NCI-H2107 treated with DMSO at 0.1 percent for 48 hours (cell line): ENCODE measurements around the gene KLRG1.

ENCODE experiments used
- DNase-seq: peaks from one replicate; lab custom pipeline; 2025; ENCODE audit not compliant: unreplicated experiment; lab: John Stamatoyannopoulos, UW

The KLRG1 gene

DNA sequence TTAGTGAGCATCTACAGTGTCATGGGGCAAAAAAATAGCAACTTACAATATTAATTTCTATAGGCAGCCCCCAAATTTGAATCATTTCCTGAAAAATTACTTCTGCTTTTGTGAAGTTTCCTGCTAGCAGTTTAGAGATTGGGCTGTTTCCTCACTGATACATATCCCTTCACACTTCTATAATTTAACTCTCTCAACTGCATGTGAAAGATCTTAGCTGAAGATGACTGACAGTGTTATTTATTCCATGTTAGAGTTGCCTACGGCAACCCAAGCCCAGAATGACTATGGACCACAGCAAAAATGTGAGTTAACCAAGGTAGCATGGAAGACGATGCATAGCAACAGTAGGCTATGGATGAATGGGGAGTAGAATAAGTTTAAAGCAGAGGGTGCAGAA, at the start of gene KLRG1:
Gene KLRG1 (plus strand): TSS at position 134 of the 400 bp plus-strand sequence. CDS start 90 bp downstream, at position 224.
- DNase-seq = no peak

DNA sequence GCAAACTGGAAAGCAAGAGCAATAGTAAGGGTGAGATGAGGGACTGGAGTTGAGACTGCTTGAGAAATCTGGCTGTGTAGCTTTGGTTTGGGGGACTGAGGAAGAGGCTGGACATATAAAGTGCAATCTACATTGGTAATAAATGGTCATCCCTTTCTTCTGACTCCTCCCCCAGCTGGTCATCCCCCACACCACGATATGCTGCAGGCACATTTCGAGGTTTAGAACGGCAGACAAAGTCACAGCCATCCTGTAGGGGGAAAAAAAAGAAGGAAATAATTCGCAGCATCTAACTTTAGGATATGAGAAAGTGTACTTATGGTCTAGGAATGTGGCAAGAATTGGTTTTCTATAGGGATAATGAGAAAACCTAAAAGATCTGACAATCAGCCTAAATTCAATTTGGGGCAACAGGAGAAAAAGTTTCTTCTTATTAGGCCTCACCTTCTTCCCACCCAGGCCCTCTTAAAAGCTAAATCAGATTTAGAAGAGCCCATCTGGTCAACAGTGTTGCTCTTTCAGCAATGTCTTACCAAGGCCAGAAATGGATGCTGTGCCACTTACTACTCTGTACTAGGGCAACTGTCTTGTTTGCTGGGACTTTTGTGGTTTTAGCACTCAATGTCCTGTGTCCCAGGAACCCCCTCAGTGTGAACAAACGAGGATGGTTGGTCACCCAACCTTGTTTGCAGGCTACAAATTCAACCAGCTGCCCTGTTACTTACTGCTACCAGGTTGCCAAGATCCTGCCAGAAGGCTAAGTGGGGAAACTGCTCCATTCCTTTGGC, 47.5 kb upstream of the KLRG1 start:
- DNase-seq = no peak

GRCh38 chr12:8943565-8944186, 45.7 kb upstream of the KLRG1 start:
- no peak for DNase-seq

GRCh38 chr12:8946733-8947132, 42.6 kb upstream of the KLRG1 start:
- no peak for DNase-seq

GRCh38 chr12:8947737-8948136, 41.6 kb upstream of the KLRG1 start:
- no peak for DNase-seq

DNA sequence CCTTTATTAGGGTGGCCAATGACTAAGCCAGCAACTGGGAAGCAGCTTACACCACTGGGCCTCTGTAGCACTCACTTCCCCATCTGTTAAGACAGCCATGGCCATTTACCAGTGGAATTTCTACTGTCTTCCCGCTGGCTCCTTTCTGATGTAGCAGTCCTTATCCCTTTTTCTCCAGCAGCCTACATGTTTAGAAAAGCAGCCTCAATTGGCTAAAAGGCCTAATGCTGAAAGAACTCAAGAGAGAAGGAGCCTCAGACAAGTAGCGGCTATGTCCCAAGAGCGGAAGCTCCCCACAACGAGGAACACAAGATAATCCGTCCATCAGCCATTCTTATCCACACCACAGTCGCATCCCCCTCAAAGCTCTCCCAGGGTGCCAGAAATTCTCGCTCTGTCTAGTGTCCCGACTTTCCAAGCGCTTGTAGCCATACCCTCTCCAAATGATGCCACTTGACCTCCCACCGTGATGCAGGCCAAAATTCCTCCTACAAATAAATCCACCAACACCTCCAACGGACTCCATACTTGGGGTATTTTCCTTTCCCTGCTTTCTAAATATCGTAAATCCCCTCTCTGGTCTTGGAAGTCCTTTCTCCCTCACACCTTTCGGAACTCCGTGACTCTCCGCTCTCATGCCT, 40.5 kb upstream of the KLRG1 start:
- DNase-seq = no peak

- DNase-seq = peak; percentile 96
Observed at GRCh38 chr12:8949342-8950220, 39.8 kb upstream of the KLRG1 start, which contains the start of gene M6PR. Gene M6PR, minus strand, starts transcription at chr12:8949645. Its CDS starts 3,241 bp downstream, at chr12:8946404.

GRCh38 chr12:8950221-8950527, 39.2 kb upstream of the KLRG1 start:
- DNase-seq = no peak

GRCh38 chr12:8950702-8951478, 38.5 kb upstream of the KLRG1 start:
- no peak for DNase-seq

DNA sequence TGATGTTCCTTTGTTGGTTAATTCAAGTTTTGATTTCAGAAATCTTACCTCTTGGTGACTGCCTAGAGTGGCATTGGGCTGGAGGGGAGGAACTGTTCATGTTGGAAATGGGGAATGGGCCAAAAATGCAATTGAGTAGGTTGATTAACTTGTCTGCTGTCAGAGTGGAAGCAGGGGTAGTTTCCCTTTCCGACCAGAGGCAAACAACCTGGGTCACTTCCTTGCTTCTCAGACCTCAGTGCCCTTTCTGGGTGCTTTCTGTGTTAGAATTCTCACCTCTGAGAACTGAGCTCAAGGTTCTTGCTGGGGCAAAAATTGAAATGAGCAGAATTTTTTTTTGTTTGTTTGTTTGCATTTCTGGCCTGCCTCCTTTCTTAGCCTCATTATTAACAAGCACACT, 37.6 kb upstream of the KLRG1 start:
- no peak for DNase-seq

DNA sequence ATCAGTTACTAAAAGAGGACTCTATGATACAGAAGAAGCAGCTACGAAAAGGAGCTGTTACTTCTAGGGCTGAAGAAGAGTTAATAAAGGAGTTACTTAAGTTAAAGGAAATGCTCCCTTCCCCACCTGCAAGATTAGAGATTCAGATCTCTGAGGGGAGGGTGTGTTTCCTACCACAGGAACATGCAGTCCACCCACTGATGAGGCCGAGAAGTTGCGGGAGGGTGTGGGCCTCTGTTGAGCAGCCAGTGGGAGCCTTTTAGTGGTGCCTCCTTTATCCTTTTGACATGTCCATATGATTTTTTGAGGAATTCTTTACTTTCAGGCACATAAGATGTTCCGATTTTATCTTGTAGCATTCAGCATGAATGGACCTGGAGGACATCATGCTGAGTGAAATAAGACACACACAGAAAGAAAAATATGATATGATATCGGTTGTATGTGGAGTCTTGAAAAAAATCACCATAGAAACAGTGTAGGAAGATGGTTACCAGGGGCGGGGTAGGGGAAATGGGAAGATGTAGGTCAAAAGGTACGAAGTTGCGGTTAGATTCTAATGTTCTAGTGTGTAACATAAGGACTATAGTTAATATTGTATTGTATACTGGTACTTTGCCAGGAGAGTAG, 35.5 kb upstream of the KLRG1 start:
- no peak for DNase-seq

- DNase-seq = no peak
Observed at GRCh38 chr12:8956073-8956472, 33.3 kb upstream of the KLRG1 start.

DNA sequence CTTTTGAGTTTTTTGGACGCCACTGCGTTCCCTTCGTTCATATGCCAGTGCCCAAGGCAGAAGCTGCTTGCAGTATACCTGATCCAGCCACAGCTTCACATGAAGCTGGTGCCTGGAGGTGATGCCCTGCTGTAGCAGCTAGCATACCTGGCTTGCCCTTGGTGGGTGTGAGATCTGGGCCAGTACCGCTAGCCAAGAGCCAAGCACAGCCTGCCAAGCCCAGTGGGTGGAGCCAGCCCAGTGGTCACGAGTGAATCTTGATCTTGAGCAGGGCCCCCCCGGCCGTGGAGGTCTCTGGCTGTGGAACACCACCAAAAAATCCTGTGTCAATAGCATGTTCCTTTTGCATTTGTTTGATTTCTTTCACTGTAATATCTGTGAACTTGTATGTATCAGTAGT, 32.6 kb upstream of the KLRG1 start:
- DNase-seq = no peak

- no peak for DNase-seq
Observed at GRCh38 chr12:8957561-8957960, 31.8 kb upstream of the KLRG1 start.

DNA sequence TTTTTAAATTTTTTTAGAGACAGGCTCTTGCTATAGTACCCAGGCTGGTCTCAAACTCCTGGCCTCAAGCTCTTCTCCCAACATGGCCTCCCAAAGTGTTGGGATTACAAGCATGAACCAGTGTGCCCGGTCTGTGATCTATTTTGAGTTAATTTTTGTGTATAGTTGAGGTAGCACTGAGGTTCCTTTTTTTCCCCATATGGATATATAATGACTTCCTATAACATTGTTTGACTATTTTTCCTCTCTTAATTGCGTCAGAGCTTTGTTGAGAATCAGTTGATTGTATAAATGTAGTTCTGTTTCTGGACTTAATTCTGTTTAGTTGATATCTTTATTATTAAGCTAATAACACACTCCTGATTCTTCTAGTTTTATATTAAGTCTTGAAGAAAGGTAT, 31.3 kb upstream of the KLRG1 start:
- DNase-seq = no peak

DNA sequence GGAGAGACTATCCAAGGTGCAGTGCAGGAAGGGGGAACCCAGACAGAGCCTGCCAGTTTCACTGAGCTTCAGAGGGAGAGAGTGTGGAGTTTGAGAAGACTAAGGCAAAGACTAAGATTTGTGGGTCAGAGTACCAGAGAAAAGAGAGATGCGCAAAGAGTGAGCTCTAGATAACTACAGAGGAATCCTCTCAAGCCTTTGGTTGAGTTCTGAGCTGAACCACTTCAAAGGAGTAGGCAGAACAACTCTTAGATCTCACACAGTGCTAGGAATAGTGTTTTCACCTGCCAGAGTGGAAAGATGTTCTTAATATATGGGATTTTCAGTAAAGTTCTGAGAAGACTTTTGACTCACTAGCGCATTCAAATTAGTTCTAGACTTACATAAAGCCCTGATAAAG, 29.2 kb upstream of the KLRG1 start:
- DNase-seq = no peak

GRCh38 chr12:8968761-8969160, 20.6 kb upstream of the KLRG1 start:
- no peak for DNase-seq

DNA sequence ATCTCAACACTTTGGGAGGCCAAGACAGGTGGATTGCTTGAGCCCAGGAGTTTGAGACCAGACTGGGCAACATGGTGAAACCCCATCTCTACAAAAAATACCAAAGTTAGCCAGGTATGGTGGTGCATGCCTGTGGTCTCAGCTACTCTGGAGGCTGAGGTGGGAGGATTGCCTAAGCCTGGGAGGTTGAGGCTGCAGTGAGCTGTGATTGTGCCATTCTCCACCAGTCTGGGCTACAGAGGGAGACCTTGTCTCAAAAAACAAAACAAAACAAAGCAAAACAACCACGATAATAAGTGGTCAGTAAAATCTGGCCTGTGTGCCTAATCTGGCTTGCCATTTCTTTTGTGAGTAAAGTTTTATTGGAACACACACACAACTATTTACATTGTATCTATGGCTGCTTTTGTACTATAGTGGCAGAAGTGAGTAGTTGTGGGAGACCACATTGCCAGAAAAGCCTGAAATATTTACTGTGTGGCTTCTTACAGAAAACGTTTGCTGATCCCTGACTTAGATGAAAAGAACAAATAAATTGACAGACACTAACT, 19.4 kb upstream of the KLRG1 start:
- DNase-seq = no peak

DNA sequence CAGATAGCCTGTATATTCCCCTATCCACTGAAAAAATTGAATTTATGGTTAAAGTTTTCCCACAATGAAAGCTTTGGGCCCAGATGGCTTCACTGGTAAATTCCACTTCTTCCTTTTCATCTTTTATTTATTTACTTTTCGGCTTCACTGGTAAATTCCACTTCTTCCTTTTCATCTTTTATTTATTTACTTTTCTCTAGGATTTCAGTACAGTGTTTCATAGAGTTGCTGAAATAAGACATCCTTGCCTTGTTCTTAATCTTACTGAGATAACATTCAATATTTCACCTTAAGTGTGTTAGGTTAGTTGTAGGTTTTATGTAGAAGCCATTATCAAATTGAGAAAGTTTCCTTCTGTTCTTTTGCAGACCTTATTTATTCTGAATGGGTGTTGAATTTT, 18.9 kb upstream of the KLRG1 start:
- DNase-seq = no peak

- DNase-seq = no peak
Observed at GRCh38 chr12:8980137-8980536, 9.2 kb upstream of the KLRG1 start.
